Stimulated activated CD8-positive, alpha-beta memory T cell treated with anti-CD3 and anti-CD28 coated beads, Interleukin-12 subunit alpha, Interleukin-12 subunit beta, amount 100 ng/mL, for 4 hours (primary cell): Measurements from ENCODE around the gene TLE5.

Experiments used
- DNase-seq: peaks from one replicate; pipeline ENCODE4 v3.0.0-alpha.2; 2020; ENCODE audit warnings: low read depth

TLE5 gene, protein sequence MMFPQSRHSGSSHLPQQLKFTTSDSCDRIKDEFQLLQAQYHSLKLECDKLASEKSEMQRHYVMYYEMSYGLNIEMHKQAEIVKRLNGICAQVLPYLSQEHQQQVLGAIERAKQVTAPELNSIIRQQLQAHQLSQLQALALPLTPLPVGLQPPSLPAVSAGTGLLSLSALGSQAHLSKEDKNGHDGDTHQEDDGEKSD

GRCh38 chr19:3062165-3063105, at the start of gene TLE5:
Gene TLE5 (minus strand): TSS chr19:3062495. CDS start chr19:3062200, 295 bp downstream.
- peak; percentile 59 for DNase-seq

GRCh38 chr19:3111586-3112247, 49.4 kb upstream of the TLE5 start:
- no peak for DNase-seq

DNA sequence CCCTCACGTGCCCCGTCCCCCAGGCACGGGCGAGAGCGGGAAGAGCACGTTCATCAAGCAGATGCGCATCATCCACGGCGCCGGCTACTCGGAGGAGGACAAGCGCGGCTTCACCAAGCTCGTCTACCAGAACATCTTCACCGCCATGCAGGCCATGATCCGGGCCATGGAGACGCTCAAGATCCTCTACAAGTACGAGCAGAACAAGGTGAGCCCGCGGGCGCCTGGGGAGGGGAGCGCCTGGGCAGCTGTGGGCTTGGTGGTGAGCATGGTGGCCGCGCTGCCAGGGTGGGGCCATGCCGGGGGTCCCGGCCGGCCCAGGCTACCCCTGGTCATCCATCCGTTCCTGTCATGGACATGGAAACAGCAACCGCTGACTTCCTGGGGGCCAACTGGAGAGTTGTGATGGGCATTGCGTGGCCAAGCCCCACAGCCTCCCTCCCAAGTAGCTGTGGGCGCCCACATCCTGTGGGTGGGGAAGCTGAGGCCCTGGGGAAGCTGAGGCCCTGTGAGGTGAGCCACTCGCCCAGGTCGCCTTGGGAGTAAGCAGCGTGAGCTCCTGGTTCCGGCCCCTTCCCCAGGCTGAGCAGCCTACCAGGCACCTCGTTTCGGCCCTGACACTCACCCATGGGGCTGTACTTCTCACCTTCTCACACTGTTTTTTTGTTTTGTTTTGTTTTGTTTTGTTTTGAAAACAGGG, 48.0 kb upstream of the TLE5 start:
- DNase-seq, result no peak

- no peak for DNase-seq
Measured at GRCh38 chr19:3109491-3109890, 47.2 kb upstream of the TLE5 start.

GRCh38 chr19:3108775-3109174, 46.5 kb upstream of the TLE5 start:
- DNase-seq, result peak; percentile 56

- no peak for DNase-seq
Measured at GRCh38 chr19:3107658-3108057, 45.4 kb upstream of the TLE5 start.

DNA sequence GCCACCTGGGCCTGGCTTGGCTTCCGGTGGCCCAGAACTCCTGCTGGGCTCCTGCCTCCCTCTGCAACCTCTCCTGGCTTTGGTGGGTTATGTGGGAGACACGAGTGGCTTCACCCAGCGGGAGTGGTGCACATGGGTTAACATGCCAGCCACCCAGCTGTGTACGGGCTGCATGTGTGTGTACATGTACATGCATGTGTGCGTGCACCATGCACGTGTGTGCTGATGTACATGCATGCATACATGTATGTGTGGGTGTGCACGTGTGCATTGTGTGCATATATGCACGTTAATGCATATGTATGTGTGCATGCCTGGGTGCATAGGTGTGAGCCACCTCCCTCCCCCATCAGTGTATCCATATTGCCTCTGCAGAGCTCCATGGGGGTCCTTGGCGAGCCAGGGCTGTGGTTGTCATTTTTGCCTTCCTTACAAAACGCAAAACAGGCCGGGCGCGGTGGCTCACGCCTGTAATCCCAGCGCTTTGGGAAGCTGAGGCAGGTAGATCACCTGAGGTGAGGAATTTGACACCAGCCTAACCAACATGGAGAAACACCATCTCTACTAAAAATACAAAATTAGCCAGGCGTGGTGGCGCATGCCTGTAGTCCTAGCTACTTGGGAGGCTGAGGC, 44.3 kb upstream of the TLE5 start:
- no peak for DNase-seq

GRCh38 chr19:3105641-3106508, 43.6 kb upstream of the TLE5 start:
- no peak for DNase-seq

DNA sequence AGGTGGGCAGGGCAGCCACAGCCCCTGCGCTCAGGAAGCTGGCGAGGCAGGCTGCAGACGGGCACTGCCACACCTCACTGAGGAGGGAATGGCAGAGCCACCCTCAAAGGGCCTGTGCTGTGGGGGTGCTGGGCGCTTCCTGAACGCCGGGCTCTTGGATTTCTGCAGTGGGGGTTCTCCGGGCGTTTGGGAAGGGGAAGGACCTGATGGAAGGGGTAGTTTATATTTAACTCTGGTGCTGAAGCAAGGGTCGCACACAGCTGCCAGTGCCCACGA, 42.4 kb upstream of the TLE5 start:
- no peak for DNase-seq

- no peak for DNase-seq
Measured at GRCh38 chr19:3102239-3103140, 40.2 kb upstream of the TLE5 start.

DNA sequence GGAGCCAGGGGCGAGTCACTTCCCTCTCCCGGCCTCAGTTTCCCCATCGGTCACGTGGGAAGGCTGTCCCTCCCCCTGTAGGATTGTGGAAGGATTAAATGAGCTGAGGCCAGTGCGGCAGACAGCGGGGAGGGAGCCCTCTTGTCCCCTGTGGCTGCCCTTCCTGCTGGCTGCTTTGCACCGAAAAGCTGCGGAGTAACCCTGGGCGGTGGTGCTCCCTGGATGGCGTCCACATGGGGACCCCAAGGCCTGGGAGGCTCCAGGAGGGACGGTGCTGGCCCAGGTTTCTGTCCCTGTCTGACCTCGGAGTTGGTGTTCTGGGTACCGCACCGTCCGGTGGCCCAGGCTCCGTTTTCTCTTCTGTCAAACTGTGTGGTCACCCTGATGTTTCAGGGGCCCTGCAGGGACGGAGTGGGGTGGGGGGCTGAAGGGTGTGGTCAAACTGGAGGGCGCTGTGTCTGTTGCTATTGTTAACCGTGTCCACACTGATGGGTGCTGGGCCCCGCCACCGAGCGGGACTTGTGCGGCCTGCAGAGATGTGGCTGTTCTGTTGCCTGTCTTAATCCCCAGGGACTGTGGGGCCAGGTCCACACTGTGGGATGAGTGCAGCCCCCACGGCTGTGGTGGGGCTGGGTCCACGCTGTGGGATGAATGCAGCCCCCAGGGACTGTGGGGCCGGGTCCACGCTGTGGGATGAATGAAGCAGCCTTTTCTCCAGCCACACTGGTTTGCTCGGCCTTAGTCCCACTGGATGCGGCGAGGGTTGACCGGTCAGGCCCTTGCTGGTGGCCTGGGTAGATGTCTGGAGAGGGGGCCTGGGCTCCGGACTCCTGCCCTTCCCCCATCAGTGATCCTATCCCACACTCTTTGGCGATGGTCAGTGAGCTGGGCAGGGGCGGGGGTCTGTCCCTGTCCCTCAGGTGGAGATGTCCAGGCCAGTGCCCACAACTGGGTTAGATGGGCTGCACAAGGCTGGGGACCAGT, 38.7 kb upstream of the TLE5 start:
- no peak for DNase-seq

DNA sequence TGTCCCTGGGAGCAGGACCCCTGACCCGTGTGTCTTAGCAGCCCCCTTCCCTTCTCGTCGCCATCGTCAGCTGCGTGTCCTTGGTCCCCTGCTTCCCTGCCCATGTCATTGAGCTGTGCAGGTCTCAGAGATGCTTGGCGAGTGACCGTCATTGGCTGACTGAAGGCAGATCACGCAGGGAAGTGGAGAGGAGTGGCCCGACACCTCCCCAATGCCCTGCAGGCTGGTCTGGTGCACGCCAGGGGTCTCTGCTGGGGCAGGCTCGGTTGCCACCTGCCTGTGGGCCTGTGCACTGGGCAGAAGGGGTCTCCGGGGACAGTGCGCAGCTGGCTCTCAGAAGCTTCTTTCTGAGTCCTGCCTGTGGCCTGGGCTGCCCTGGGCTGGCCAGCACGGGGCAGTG, 38.0 kb upstream of the TLE5 start:
- no peak for DNase-seq

DNA sequence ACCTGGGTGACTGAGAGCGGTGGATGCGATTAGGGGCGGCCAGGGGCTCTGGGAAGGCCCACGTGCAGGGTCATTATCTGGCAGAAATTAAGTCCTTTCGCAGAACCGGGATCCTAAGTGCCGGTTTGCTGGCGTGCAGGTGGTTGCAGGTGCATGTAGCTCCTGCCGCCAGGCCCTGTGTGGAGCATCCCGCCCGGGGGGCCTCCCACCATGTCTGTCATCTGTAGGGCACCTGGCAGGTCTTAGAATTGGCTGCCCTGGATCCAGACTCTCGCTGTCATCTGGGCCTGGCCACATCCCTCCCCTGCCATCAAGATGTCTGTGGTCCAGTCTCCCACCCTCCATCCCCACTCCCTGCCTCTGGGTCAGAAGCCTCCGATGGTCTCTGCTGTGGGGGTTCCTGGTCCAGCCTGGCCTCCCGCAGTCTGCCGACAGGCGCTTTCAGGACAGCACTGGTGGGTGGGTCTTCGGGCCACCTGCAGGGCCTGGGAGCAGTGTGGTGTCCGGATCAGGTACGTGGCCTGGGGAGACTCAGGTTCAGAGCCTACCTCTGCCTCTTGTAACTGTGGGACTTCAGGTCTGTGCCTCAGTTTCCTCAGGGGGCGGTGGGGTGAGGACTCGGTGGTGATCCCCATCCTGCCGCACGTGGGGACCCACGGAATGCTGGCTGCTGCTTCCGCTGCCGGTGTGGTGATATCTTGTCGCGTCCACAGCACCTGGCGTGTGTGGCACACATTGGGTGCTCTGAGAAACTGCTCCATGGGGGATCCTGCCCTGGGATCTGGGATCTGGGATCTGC, 37.3 kb upstream of the TLE5 start:
- DNase-seq, result no peak

DNA sequence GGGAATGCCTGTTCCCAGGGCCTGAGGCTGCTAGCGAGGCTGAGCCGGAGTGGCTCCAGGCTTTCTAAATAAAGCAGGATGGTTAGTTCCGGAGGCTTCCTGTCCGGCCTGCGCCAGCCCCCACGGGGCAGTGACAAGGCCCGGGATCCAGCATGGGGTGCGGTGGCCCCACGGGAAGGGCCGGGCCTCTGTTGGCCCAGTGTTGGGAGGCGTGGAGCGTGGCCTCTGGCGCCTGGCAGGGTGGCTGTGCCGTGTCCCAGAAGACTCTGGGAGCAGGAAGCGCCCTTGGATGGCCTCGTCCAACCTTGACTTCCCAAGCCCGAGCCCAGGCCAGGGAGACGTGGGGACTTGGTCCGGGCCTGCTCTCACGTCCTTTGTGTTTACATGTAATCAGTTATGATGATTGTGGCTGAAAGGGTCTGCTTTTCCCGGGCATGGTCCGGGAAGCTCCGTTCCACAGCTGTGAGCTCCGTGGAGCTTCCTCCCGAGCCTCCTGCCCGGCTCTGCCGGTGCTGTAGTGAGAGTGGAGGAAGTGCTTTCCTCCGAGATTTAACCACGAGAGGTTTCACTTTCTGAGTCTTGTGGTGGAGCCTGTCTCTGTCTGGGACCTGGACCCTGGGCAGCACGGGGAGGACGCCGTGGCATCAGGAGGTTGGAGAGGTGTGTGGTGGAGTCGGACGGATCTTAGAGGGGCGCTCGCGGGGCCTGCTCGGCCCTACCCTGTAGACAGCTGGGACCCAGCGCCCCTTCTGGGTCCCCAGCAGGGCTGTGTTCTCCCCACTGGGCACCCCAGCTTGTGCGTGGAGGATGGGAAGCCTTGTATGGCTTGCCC, 36.4 kb upstream of the TLE5 start:
- no peak for DNase-seq

- no peak for DNase-seq
Measured at GRCh38 chr19:3098141-3098514, 35.8 kb upstream of the TLE5 start.

DNA sequence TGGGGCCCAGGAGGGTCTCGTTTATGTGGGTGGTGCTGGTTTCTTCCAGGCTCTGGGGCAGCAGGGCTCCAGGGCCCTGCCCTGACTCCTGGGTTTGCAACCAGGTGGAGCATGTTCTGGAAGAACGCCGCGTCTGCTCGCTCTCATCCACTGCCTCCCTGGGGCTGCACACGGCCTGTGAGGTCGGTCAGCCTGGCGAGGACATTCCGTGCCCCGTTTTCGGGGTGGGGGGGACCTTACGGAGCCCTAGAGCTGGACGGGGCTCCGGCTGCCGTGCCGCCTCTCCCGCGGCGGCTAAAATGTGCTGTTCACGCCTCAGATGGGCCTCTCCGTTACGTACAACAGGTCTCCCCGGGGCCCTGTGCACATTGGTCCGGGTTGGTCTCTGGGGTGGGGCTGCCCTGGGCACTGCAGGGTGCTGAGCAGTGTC, 35.2 kb upstream of the TLE5 start:
- DNase-seq, result no peak

- DNase-seq, result no peak
Measured at GRCh38 chr19:3096902-3097326, 34.6 kb upstream of the TLE5 start.
